ENCODE data around the gene SPSB1. TPM values are rescaled to one million over a fixed set of nuclear protein-coding genes. Genes with fewer than 3 reads are reported as not detected.

Gene SPSB1
- total RNA-seq, 1 experiment from 2014 or later: 18.2 TPM

DNA sequence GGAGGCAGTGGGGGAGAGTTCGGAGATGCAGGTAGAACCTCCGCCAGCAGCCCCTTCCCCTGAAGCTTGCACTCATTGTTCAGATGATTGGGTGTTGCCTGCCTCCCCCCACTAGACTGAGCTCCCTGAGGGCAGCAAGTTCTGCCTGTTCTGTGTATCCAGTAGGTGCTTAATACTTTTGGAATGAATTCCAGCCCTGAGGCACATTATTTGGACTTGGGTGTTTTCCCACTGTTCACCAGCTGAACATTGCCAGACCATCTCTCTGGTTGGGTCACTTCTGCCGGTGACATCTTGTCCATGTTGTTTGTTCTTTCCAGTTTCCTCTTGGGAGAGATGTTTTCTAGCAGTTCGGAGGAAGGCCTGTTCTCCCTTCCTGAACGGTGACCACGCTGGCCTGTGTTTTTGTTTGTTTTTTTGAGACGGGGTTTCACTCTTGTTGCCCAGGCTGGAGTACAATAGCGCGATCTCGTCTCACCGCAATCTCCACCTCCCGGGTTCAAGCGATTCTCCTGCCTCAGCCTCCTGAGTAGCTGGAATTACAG, 48.7 kb downstream of the SPSB1 start:
- no peaks in the 10 kb centered on the region for H3K4me1 Mint-ChIP-seq (ENCODE audit: low read depth, unreplicated experiment)
- H3K27me3 ChIP-seq (replicated peaks; ENCODE audit: control insufficient read depth, insufficient read depth, low read length): no peaks in the 10 kb centered on the region
- no peaks in the 10 kb centered on the region for H3K9me3 ChIP-seq
- no peak overlapping the region for H3K27ac Mint-ChIP-seq (ENCODE audit: unreplicated experiment)
- ChIA-PET POLR2A (no interaction called here), CTCF (no interaction called here)
- H3K4me1 ChIP-seq: no peaks in the 10 kb centered on the region
- no peaks in the 10 kb centered on the region for H3K9me3 Mint-ChIP-seq (ENCODE audit: unreplicated experiment)
- no peaks in the 10 kb centered on the region for H3K36me3 ChIP-seq (ENCODE audit: control insufficient read depth, insufficient read depth, low read length)
- no TSS peak for BruUV-seq (replicated peaks)
- DNase-seq: no peak
- no peaks in the 10 kb centered on the region for H3K36me3 Mint-ChIP-seq (ENCODE audit: insufficient read depth, unreplicated experiment)
- TF ChIP-seq, protein P1, sequence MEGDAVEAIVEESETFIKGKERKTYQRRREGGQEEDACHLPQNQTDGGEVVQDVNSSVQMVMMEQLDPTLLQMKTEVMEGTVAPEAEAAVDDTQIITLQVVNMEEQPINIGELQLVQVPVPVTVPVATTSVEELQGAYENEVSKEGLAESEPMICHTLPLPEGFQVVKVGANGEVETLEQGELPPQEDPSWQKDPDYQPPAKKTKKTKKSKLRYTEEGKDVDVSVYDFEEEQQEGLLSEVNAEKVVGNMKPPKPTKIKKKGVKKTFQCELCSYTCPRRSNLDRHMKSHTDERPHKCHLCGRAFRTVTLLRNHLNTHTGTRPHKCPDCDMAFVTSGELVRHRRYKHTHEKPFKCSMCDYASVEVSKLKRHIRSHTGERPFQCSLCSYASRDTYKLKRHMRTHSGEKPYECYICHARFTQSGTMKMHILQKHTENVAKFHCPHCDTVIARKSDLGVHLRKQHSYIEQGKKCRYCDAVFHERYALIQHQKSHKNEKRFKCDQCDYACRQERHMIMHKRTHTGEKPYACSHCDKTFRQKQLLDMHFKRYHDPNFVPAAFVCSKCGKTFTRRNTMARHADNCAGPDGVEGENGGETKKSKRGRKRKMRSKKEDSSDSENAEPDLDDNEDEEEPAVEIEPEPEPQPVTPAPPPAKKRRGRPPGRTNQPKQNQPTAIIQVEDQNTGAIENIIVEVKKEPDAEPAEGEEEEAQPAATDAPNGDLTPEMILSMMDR (IDR thresholded peaks at IDR 0.05; ENCODE audit: insufficient read depth in 1 of 2, low read depth in 1 of 2, low read length in 1 of 2, severe bottlenecking in 1 of 2, unreplicated experiment in 1 of 2): no peak
- no peak overlapping the region for H3K4me3 Mint-ChIP-seq (ENCODE audit: unreplicated experiment)
- no peaks in the 10 kb centered on the region for H3K27me3 Mint-ChIP-seq (ENCODE audit: insufficient read depth, unreplicated experiment)
- intact Hi-C loops (cut with micrococcal nuclease; ENCODE audit: unreplicated experiment): no loop called here
- no peak overlapping the region for H3K4me3 ChIP-seq (ENCODE audit: low read depth, low read length)

DNA sequence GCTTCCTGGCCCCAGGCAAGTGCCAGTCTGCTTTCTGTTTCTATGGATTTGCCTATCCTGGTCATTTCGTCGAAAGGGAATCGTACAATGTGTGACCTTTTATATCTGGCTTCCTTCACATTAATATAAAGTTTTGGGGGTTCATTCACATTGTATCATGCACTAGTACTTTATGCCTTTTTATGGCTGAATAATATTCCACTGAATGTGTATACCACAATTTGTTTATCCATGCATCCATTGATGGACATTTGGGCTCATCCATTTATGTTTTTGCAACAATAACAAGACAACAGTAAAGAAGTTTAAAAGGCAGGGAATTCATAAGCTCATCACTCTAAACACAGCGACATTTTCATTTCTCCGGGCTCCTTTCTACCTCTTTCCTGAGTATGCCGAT, 50.6 kb downstream of the SPSB1 start:
- Mint-ChIP-seq H3K4me3 (ENCODE audit: unreplicated experiment) (no peak overlapping the region), H3K4me1 (ENCODE audit: low read depth, unreplicated experiment) (no peaks in the 10 kb centered on the region), H3K36me3 (ENCODE audit: insufficient read depth, unreplicated experiment) (no peaks in the 10 kb centered on the region), H3K27ac (ENCODE audit: unreplicated experiment) (no peak overlapping the region), H3K9me3 (ENCODE audit: unreplicated experiment) (no peaks in the 10 kb centered on the region), H3K27me3 (ENCODE audit: insufficient read depth, unreplicated experiment) (no peaks in the 10 kb centered on the region)
- ChIA-PET POLR2A (no interaction called here), CTCF (no interaction called here)
- Histone ChIP-seq H3K36me3 (ENCODE audit: control insufficient read depth, insufficient read depth, low read length) (no peaks in the 10 kb centered on the region), H3K4me1 (no peaks in the 10 kb centered on the region), H3K9me3 (no peaks in the 10 kb centered on the region), H3K27me3 (replicated peaks; ENCODE audit: control insufficient read depth, insufficient read depth, low read length) (no peaks in the 10 kb centered on the region), H3K4me3 (ENCODE audit: low read depth, low read length) (no peak overlapping the region)
- TF ChIP-seq, protein P1 (IDR thresholded peaks at IDR 0.05; ENCODE audit: insufficient read depth in 1 of 2, low read depth in 1 of 2, low read length in 1 of 2, severe bottlenecking in 1 of 2, unreplicated experiment in 1 of 2): no peak
- DNase-seq: no peak
- BruUV-seq (replicated peaks): no TSS peak
- intact Hi-C loops (cut with micrococcal nuclease; ENCODE audit: unreplicated experiment): no loop called here

DNA sequence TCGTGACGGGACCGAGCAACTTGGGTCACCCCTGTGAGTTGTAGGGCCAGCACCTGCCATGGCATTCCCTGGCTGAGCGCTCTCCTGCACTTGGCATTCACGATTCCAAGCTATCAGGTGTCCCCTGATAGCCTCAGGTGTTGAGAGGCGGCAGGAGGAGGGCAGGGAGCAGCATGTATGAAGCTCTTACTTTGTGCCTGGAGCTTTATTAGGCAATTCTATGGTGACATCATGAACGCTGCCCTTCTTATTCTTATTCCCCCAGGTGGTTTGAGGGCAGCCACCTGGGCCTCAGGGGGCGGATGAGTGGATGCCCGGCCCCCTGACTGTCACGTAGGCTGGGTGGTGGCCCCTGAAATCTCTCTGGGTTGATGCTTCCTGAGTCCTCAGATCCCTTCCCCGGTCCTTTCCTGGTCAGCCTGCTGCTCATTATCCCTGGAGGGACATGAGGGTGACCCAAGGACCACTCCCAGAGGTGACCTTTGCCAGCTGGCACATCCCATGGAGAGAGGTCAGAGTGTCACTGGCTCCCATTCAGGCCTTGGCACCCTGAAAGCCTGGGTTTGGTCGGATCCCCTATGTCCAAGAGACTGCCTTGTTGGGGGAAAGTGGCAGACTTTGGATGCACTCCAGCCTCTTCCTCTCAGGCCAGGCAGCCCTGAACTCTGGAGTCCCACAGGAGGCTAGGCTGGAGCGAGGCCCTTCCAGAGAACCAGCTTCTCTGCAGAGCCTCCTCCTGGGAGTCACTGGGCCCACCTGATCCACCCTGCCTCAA, 51.9 kb downstream of the SPSB1 start:
- Mint-ChIP-seq H3K27ac (ENCODE audit: unreplicated experiment) (no peak overlapping the region), H3K27me3 (ENCODE audit: insufficient read depth, unreplicated experiment) (no peaks in the 10 kb centered on the region), H3K9me3 (ENCODE audit: unreplicated experiment) (no peaks in the 10 kb centered on the region), H3K36me3 (ENCODE audit: insufficient read depth, unreplicated experiment) (no peaks in the 10 kb centered on the region), H3K4me3 (ENCODE audit: unreplicated experiment) (no peak overlapping the region), H3K4me1 (ENCODE audit: low read depth, unreplicated experiment) (no peaks in the 10 kb centered on the region)
- CTCF ChIA-PET: no interaction called here
- intact Hi-C loops (cut with micrococcal nuclease; ENCODE audit: unreplicated experiment): no loop called here
- H3K27me3 ChIP-seq (replicated peaks; ENCODE audit: control insufficient read depth, insufficient read depth, low read length): no peaks in the 10 kb centered on the region
- no peaks in the 10 kb centered on the region for H3K36me3 ChIP-seq (ENCODE audit: control insufficient read depth, insufficient read depth, low read length)
- no peak overlapping the region for H3K4me3 ChIP-seq (ENCODE audit: low read depth, low read length)
- POLR2A ChIA-PET: no interaction called here
- H3K9me3 ChIP-seq: no peaks in the 10 kb centered on the region
- no peaks in the 10 kb centered on the region for H3K4me1 ChIP-seq
- DNase-seq: no peak
- no TSS peak for BruUV-seq (replicated peaks)
- TF ChIP-seq, protein P1 (IDR thresholded peaks at IDR 0.05; ENCODE audit: insufficient read depth in 1 of 2, low read depth in 1 of 2, low read length in 1 of 2, severe bottlenecking in 1 of 2, unreplicated experiment in 1 of 2): no peak

Data from Caco-2 (cell line).